HCT116 (cell line): ENCODE measurements around the gene ADD1. TPM values are rescaled to one million over a fixed set of nuclear protein-coding genes. Genes with fewer than 3 reads are reported as not detected.

Source experiments
- ATAC-seq: fragments of 200-7000 bp; cut with Tn5 transposase; 2 replicates; pipeline ENCODE4 v1.9.1; 2020; ENCODE audit warnings: mild to moderate bottlenecking, moderate library complexity
- BruUV-seq: library from RNA; stranded (reverse); fragments of 400-500 nt; replicated peaks from 2 replicates; lab custom pipeline; 2021; lab: Mats Ljungman, UMichigan
- CTCF ChIA-PET: fragments of 300-600 bp; sonication (Branson Sonifier 250); formaldehyde crosslinking; loops from one replicate; lab custom pipeline; 2021; ENCODE audit warnings: antibody characterized with exemption; lab: Charles Lee
- POLR2A ChIA-PET: fragments of 300-600, 350-600 bp; sonication (Branson Sonifier 250); formaldehyde crosslinking; loops from one replicate; lab custom pipeline; 2021; ENCODE audit warnings: antibody characterized with exemption; lab: Charles Lee
- RAD21 ChIA-PET, 2 experiments: fragments of 300-600 bp; sonication (Branson Sonifier 250); formaldehyde crosslinking; loops; one replicate each; lab custom pipeline; 2023; ENCODE audit warnings: low total read pairs in 2 of 2; ENCODE audit not compliant: uncharacterized antibody in 2 of 2, unreplicated experiment in 2 of 2, low non-redundant PET in 1 of 2; lab: Charles Lee
- DNase-seq: peaks from one replicate; pipeline ENCODE4 v3.0.0-alpha.2; 2010; ENCODE audit warnings: low read depth, low spot score
- H2AFZ ChIP-seq: fragments of 200-600 bp; shearing (Covaris generic), sonication (generic); 2 replicates; pipeline ENCODE4 v1.6.1; 2017; ENCODE audit warnings: low read depth, mixed run types, mixed read lengths, antibody characterized with exemption, low read length; ENCODE audit not compliant: poor library complexity, severe bottlenecking
- H3K27ac ChIP-seq: 2 replicates; pipeline ENCODE4 v1.5.1; 2012; ENCODE audit warnings: low read depth, low read length
- H3K27me3 ChIP-seq: fragments of 200-600 bp; sonication (generic); 2 replicates; pipeline ENCODE4 v1.6.1; 2016; ENCODE audit warnings: mixed run types, low read length, mixed read lengths; ENCODE audit not compliant: insufficient read depth
- H3K36me3 ChIP-seq, 2 experiments: fragments of 200-500 bp in 1 of 2; fragments of 200-600 bp in 1 of 2; sonication (Bioruptor generic) in 1 of 2; sonication (generic) in 1 of 2; 2 replicates each; pipeline versions ENCODE4 v1.5.1 to v1.6.1; 2014 to 2016; ENCODE audit warnings: low read length in 2 of 2, inconsistent platforms in 1 of 2, mixed read lengths in 1 of 2, mixed run types in 1 of 2; ENCODE audit not compliant: insufficient read depth in 2 of 2, control insufficient read depth in 1 of 2
- H3K4me1 ChIP-seq, 2 experiments: fragments of 200-600 bp in 1 of 2; sonication (generic) in 1 of 2; 2 replicates each; pipeline versions ENCODE4 v1.5.1 to v1.6.1; 2012 to 2017; ENCODE audit warnings: low read length in 2 of 2, inconsistent platforms in 1 of 2, mild to moderate bottlenecking in 1 of 2, mixed read lengths in 1 of 2, mixed run types in 1 of 2, moderate library complexity in 1 of 2; ENCODE audit not compliant: insufficient read depth in 2 of 2, control insufficient read depth in 1 of 2
- H3K4me2 ChIP-seq: fragments of 200-600 bp; sonication (generic); 2 replicates; pipeline ENCODE4 v1.6.1; 2017; ENCODE audit warnings: mixed run types, low read length, mixed read lengths
- H3K4me3 ChIP-seq, 2 experiments: fragments of 200-600 bp in 1 of 2; sonication (generic) in 1 of 2; replicated peaks in 1 of 2; 2 replicates each; pipeline ENCODE4 v1.5.1; 2011 to 2016; ENCODE audit warnings: low read length in 2 of 2, control low read depth in 1 of 2, low read depth in 1 of 2, mild to moderate bottlenecking in 1 of 2, mixed read lengths in 1 of 2, mixed run types in 1 of 2
- H3K79me2 ChIP-seq: fragments of 200-600 bp; sonication (generic); 2 replicates; pipeline ENCODE4 v1.6.1; 2017; ENCODE audit warnings: mild to moderate bottlenecking, mixed run types, low read length, moderate library complexity, mixed read lengths; ENCODE audit not compliant: insufficient read depth
- H3K9ac ChIP-seq: fragments of 200-600 bp; sonication (generic); 2 replicates; pipeline ENCODE4 v1.6.1; 2016; ENCODE audit warnings: low read length, mixed read lengths
- H3K9me2 ChIP-seq: fragments of 200-600 bp; sonication (generic), shearing (Covaris generic); 2 replicates; pipeline ENCODE4 v1.6.1; 2017; ENCODE audit warnings: mixed run types, mild to moderate bottlenecking, moderate library complexity; ENCODE audit not compliant: insufficient read depth
- H3K9me3 ChIP-seq, 2 experiments: fragments of 200-500 bp in 1 of 2; fragments of 200-600 bp in 1 of 2; sonication (Bioruptor generic) in 1 of 2; sonication (generic) in 1 of 2; 2 replicates each; pipeline ENCODE4 v1.6.1; 2014 to 2017; ENCODE audit warnings: low read length in 2 of 2, mixed read lengths in 2 of 2, inconsistent platforms in 1 of 2, low read depth in 1 of 2, mild to moderate bottlenecking in 1 of 2, mixed run types in 1 of 2, moderate library complexity in 1 of 2; ENCODE audit not compliant: control insufficient read depth in 1 of 2, insufficient read depth in 1 of 2
- H4K20me1 ChIP-seq: fragments of 200-600 bp; sonication (generic), shearing (Covaris generic); 2 replicates; pipeline ENCODE4 v1.6.1; 2017; ENCODE audit warnings: mixed run types, mild to moderate bottlenecking, moderate library complexity; ENCODE audit not compliant: insufficient read depth
- CBX3 ChIP-seq: IDR thresholded peaks from 2 replicates; pipeline ENCODE4 v1.6.1; 2012; ENCODE audit warnings: low read depth
- CEBPB ChIP-seq: IDR thresholded peaks from 2 replicates; pipeline ENCODE4 v1.6.1; 2012; ENCODE audit warnings: low read depth
- CTCF ChIP-seq, 3 experiments: fragments of 200-600 bp in 1 of 3; sonication (generic) in 1 of 3; IDR thresholded peaks in 2 of 3; conservative IDR thresholded peaks in 1 of 3; 2 replicates each; pipeline ENCODE4 v1.5.1; 2012 to 2017; ENCODE audit warnings: low read depth in 2 of 3, low read length in 2 of 3, antibody characterized with exemption in 1 of 3, borderline replicate concordance in 1 of 3, control low read depth in 1 of 3, mild to moderate bottlenecking in 1 of 3, mixed read lengths in 1 of 3, mixed run types in 1 of 3, moderate library complexity in 1 of 3; ENCODE audit not compliant: insufficient read depth in 1 of 3
- EZH2 ChIP-seq: fragments of 200-600 bp; sonication (generic); IDR thresholded peaks from 2 replicates; pipeline ENCODE4 v1.6.1; 2017; ENCODE audit warnings: antibody characterized with exemption, mixed run types
- FOSL1 ChIP-seq: IDR thresholded peaks from 2 replicates; pipeline ENCODE4 v1.6.1; 2012; ENCODE audit warnings: low read depth
- JUND ChIP-seq: IDR thresholded peaks from 2 replicates; pipeline ENCODE4 v1.6.1; 2012
- POLR2AphosphoS5 ChIP-seq: IDR thresholded peaks from 2 replicates; pipeline ENCODE4 v1.6.1; 2011; ENCODE audit warnings: mild to moderate bottlenecking, low read depth, low read length, moderate library complexity
- SIN3A ChIP-seq: IDR thresholded peaks from 2 replicates; pipeline ENCODE4 v1.6.1; 2012; ENCODE audit warnings: low read depth
- intact Hi-C: fragments of 100-400 bp; cut with micrococcal nuclease; formaldehyde crosslinking; loops from 2 replicates; pipeline ENCODE4 v1.10.0; 2022
- total RNA-seq: library from RNA; stranded (reverse); gene quantifications from one replicate; pipeline ENCODE4 v1.2.1, GENCODE V29; 2021; ENCODE audit not compliant: unreplicated experiment

ADD1 gene
- total RNA-seq, 1 experiment from 2014 or later, result 139 TPM

- Histone ChIP-seq H3K9ac (no peak overlapping the region), H3K4me3 (no peak overlapping the region), H2AFZ (no peak overlapping the region), H3K79me2 (peaks cover 90% of the 10 kb centered on the region), H3K9me2 (no peaks in the 10 kb centered on the region), H3K36me3 (peaks cover 0 to 6% of the 10 kb centered on the region in 2 experiments; a peak in 1 of 4 replicates), H3K9me3 (no peaks in the 10 kb centered on the region), H3K27ac (no peak overlapping the region), H3K4me2 (no peak overlapping the region), H4K20me1 (peaks cover 4% of the 10 kb centered on the region; the same call in 1 of the 2 replicates), H3K27me3 (no peaks in the 10 kb centered on the region), H3K4me1 (peaks cover 12 to 15% of the 10 kb centered on the region in 2 experiments)
- TF ChIP-seq FOSL1 (no peak), SIN3A (no peak), CBX3 (no peak), POLR2AphosphoS5 (no peak), CTCF (IDR thresholded peaks at IDR 0.05 in 2 of 3, conservative IDR thresholded peaks at IDR 0.05 in 1 of 3; ENCODE audit: borderline replicate concordance in 1 of 3, insufficient read depth in 1 of 3, low read depth in 2 of 3, low read length in 2 of 3) (no peak), CEBPB (no peak)
- ChIA-PET POLR2A (no interaction called here), CTCF (no interaction called here), RAD21 (no interaction called here)
- no peak for DNase-seq
- BruUV-seq, result no TSS peak
- intact Hi-C loops, result no loop called here
- ATAC-seq, result no peak
Measured at GRCh38 chr4:2856266-2856665, 12.6 kb downstream of the ADD1 start.

- Histone ChIP-seq H3K9me3 (no peaks in the 10 kb centered on the region), H3K4me2 (no peak overlapping the region), H3K36me3 (peaks cover 0 to 6% of the 10 kb centered on the region in 2 experiments; a peak in 1 of 4 replicates), H3K4me1 (peaks cover 24 to 26% of the 10 kb centered on the region in 2 experiments), H3K27me3 (no peaks in the 10 kb centered on the region), H3K9ac (no peak overlapping the region), H4K20me1 (peaks cover 4% of the 10 kb centered on the region; the same call in 1 of the 2 replicates), H3K4me3 (no peak overlapping the region), H3K9me2 (no peaks in the 10 kb centered on the region)
- BruUV-seq, result no TSS peak
- DNase-seq, result no peak
- RAD21 ChIA-PET, result no interaction called here
- ATAC-seq, result no peak
- CTCF ChIA-PET, result no interaction called here
- no peak for TF ChIP-seq JUND
- TF ChIP-seq EZH2, result no peak
- TF ChIP-seq, all 23 proteins: peak for 0
- Histone ChIP-seq H3K27ac (no peak overlapping the region), H3K79me2 (peaks cover 95% of the 10 kb centered on the region), H2AFZ (no peak overlapping the region)
- POLR2A ChIA-PET, result no interaction called here
- intact Hi-C loops, result no loop called here
Measured at GRCh38 chr4:2857349-2857927, 13.8 kb downstream of the ADD1 start.
